A204.1 (cell line): ENCODE results near the gene ZNF182.
"Not testable (repeated sequence)": the region's sequence is repeated elsewhere in the genome, so short reads cannot be mapped to it uniquely, and the experiment has no call there.

Experiments used
- FAIRE-seq: peaks from 2 replicates; lab custom pipeline; 2012; peaks lifted over from hg19 to GRCh38; lab: Jason Lieb, UNC

Gene ZNF182

DNA sequence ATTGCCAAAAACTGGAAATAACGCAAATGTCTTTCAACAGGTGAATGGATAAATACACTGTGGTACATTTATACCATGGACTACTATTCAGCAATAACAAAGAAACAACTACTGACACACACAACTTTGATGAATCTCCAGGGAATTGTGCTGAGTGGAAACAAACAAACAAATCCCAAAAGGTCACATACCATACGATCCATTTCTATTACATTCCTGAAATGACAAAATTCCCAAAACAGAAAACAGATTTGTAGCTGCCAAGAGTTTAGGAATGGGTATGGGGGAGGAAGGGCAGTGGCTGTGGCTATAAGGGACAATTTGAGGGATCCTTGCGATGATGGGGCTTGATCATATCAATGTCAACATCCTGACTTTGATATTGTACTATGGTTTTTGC lies 2.5 kb downstream of the ZNF182 start:
- no peak for FAIRE-seq

DNA sequence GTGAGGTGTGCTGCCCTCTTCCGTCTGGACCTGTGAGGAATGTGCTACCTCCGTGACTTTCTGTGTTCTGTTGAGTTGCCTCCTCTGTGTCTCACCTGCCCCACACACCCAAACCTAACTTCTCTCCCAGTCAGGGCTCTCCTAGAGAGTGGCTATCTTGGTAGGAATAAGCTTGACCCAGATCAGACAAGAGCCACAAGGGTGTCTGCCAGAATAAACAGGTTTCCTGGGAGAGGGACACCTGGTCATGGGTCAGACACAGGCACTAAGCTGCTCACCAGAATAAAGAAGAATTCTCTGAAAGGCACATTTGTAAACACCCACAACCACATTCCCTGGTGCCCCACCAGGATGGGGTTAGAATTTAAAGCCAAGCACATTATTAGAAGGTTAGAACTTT lies 11.1 kb downstream of the ZNF182 start:
- FAIRE-seq: no peak

GRCh38 chrX:47992095-47992380 lies 11.8 kb downstream of the ZNF182 start:
- FAIRE-seq: no peak

GRCh38 chrX:47991263-47992094 lies 12.3 kb downstream of the ZNF182 start:
- FAIRE-seq: no peak

GRCh38 chrX:47976254-47977151 lies 27.3 kb downstream of the ZNF182 start:
- FAIRE-seq: no peak

DNA sequence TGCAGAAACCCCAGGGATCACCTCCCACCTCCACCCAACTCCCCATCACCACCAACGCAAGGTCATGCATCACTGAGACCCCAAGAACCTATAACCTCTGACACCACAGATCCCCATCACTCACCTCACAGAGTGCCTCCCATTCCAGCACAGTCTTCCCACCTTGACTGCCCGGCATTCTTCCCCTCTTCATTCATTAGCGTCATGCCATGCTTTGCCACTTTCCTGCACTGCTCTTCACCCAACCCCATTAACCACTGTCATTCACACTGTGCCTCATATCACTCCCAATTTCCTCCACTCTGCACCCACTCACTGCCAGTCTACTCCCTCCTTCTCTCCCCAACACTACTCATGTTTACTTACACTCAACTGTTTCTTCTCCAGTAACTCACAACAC lies 30.6 kb downstream of the ZNF182 start:
- FAIRE-seq: no peak

GRCh38 chrX:47965526-47965925 lies 38.3 kb downstream of the ZNF182 start:
- not testable (repeated sequence) for FAIRE-seq

- not testable (repeated sequence) for FAIRE-seq
Observed at GRCh38 chrX:47961830-47962229, 42.0 kb downstream of the ZNF182 start.

GRCh38 chrX:47960406-47960805 lies 43.4 kb downstream of the ZNF182 start:
- FAIRE-seq: no peak

- FAIRE-seq: no peak
Observed at GRCh38 chrX:47958761-47959342, 44.9 kb downstream of the ZNF182 start.

DNA sequence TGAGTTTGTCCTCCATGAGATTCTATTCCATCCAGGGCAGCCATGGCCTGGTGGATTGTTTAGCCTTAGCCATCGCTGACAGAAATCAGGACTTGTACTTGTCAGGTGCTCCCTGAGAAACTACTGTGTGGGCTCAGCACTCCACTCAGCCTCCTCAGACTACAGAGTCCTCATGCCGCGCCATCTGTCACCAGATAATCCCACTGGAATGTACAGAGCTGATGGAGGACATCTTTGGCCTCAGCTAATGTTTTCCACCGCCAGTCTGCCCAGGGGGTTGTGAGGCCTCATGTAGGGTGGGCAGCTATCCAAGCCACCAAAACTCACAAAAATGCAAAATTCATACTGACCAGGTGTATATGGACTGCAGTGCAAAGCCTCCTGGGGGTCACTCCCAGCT lies 45.6 kb downstream of the ZNF182 start:
- FAIRE-seq: not testable (repeated sequence)

DNA sequence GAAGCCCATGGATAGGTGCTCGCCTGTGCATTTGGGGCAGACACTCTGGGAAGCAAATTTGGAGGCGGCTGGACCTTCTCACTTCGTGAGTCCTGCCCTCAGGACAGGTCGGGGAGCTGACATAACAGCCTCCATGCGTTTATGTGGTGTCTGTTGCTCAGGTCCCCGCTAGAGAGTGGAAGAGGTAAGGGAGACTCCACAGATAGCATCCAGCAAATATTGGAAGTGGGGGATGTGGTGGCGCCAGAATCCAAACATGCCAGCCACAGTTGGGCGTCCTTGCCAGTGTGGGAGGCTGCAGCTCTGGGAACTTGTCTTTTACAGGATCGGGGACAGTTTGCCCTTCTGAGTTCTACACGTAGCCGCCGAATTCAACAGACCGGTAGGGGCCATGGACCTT lies 47.8 kb downstream of the ZNF182 start:
- no peak for FAIRE-seq

GRCh38 chrX:47955295-47955694 lies 48.5 kb downstream of the ZNF182 start:
- FAIRE-seq: not testable (repeated sequence)

DNA sequence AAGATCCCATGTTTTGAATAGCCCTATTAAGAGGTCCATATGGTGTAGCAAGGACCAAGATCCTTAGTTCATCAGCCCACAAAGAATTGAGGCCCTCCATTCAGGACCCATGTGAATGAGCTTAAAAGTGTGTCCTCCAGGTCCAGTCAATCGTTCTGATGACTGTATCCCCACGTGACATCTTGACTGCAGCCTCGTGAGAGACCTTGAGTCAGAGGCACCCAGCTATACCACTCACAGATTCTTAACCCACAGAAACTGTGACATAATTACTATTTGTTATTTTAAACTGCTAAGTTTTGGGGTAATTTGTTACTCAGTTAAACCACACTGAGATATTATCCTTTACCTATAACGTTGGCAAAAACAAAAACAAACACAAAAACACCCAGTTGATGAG lies 62.4 kb downstream of the ZNF182 start:
- FAIRE-seq: no peak

DNA sequence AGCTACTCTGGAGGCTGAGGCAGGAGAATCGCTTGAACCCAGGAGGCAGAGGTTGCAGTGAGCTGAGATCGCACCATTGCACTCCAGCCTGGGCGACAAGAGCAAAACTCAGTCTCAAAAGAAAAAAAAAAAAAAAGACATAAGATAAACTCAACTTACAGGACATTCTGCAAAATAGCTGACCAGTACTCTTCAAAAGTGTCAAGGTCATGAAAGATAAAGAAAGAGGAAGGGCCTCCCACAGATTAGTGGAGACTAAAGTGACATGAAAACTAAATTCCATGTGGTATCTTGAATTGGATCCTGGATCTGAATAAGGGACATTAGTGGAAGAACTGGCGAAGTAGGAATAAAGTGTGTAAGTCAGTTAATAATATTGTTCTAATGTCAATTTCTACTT lies 63.3 kb downstream of the ZNF182 start:
- FAIRE-seq: no peak

GRCh38 chrX:47936940-47937317 lies 66.9 kb downstream of the ZNF182 start:
- FAIRE-seq: no peak

- no peak for FAIRE-seq
Observed at GRCh38 chrX:47936224-47936939, 67.4 kb downstream of the ZNF182 start.

DNA sequence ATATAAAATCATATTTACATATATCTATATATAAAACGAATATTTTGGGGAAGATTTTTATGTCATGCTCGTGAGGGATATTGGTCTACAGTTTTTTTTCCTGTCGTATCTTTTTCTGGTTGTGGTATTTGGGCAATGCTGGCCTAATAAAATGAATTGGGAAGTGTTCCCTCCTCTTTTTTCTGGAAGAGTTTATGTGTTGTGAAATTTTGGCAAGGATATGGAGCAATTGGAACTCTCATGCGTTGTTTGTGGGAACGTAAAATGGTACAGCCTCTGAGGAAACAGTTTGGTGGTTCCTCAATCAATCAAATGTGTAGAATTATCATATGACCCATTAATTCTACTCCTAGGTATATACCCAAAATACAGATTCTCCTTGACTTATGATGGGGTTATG lies 69.8 kb downstream of the ZNF182 start:
- FAIRE-seq: no peak

GRCh38 chrX:47931970-47932369 lies 71.8 kb downstream of the ZNF182 start:
- not testable (repeated sequence) for FAIRE-seq

GRCh38 chrX:47927212-47927611 lies 76.6 kb downstream of the ZNF182 start:
- no peak for FAIRE-seq
